ENCODE data around the gene MSANTD1.
"Not testable (repeated sequence)": the region's sequence is repeated elsewhere in the genome, so short reads cannot be mapped to it uniquely, and the experiment has no call there.

MSANTD1 gene

GRCh38 chr4:3287271-3287971 lies 38.5 kb downstream of the MSANTD1 start:
- no peak for DNase-seq (ENCODE audit: low read depth in 2 of 2, low spot score in 1 of 2)

- DNase-seq (ENCODE audit: low read depth in 2 of 2, low spot score in 1 of 2) = no peak
These were observed 39.1 kb downstream of the MSANTD1 start for GRCh38 chr4:3287972-3288570.

GRCh38 chr4:3288571-3289094 lies 39.7 kb downstream of the MSANTD1 start:
- DNase-seq (ENCODE audit: low read depth in 2 of 2, low spot score in 1 of 2) = no peak

GRCh38 chr4:3290476-3290875 lies 41.5 kb downstream of the MSANTD1 start:
- DNase-seq (ENCODE audit: low read depth in 2 of 2, low spot score in 1 of 2) = no peak

DNA sequence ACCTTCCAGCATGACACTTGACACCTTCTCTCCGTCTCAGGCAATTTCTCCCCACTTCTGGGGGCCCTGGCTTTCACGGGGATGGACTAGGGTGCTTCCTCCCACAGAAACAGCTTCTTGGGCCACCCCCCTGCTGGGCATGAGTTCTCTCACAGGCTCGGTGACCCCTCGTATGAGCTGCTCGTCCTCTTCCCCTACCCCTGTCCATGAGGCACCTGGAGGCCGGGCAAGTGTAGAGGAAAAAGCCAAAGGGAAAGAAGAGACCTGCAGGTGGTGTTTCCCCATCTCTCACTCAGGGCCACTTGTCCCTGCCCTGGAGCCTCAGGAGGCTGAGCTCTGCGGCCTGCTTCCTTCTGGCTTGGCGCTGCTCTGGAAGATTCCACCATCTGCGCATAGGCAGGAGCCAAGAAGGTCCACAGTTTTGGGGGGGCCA lies 41.9 kb downstream of the MSANTD1 start:
- no peak for DNase-seq (ENCODE audit: low read depth in 2 of 2, low spot score in 1 of 2)

DNA sequence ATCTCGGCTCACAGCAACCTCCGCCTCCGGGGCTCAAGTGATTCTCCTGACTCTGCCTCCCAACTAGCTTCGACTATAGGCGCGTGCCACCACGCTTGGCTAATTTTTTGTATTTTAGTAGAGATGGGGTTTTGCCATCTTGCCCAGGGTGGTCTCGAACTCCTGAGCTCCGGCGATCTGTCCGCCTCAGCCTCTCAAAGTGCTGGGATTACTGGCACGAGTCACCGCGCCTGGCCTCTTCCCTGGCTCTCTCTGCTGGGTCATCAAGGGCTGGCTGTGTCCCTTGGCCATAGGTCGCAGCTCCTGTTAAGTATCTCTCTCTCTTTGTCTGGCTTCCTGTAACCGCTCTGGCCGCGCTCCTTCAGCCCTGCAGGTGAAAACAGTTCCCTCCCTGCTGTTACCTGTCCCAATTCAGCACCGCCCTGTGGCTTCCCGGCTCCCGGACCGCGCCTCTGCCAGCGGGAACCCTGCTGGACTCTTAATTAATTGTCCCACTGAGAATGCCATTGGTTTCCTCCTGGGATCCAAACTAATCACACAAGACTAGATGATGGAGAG lies 42.5 kb downstream of the MSANTD1 start:
- no peak for DNase-seq (ENCODE audit: low read depth in 2 of 2, low spot score in 1 of 2)

GRCh38 chr4:3291969-3292570 lies 43.1 kb downstream of the MSANTD1 start:
- no peak for DNase-seq (ENCODE audit: low read depth in 2 of 2, low spot score in 1 of 2)

- DNase-seq (ENCODE audit: low read depth in 2 of 2, low spot score in 1 of 2) = peak; percentile 46 to 51
These were observed 43.8 kb downstream of the MSANTD1 start, which contains the start of gene RGS12 for GRCh38 chr4:3292571-3293400. Gene RGS12 (plus strand): TSS chr4:3293021. CDS start chr4:3316171, 23,150 bp downstream.

DNA sequence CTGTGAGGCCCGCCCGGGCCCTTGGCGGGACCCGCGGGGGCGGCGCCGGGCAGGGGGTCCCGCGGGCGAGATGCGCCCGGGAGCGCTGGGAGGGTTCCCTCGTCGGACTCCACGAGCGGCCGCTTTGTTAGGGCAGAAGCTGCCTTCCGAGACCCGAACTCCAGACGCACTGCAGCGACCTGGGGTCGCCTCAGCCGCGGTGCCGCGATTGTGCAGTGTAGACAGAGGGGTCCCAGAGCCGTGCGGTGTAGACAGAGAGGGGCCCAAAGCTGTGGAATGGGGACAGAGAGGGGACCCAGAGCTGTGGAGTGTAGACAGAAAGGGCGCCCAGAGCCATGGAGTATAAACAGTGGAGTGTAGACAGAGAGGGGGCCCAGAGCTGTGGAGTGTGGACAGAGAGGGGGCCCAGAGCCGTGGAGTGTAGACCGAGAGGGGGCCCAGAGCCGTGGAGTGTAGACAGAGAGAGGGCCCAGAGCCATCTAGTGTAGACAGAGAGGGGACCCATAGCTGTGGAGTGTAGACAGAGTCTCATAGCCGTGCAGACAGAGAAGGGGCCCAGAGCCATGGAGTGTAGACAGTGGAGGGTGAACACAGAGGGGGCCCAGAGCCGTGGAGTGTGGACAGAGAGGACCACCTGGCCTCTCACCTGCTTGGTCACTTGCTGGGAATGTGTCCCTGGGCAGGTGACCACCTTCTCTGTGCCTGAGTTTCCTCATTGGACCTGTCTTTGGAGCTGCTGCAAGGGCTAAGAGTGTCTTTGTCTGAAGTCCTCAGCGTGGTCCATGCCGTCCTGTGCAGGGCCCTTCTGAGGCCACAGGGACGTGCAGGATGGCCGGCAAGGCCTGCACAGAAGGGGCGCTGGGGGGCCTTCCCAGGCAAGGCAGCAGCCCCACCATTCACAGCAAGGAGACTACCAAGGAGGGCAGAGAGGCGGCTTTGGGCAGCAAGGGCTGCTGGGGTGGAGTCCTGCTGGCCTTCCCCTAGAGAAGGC lies 44.7 kb downstream of the MSANTD1 start:
- no peak for DNase-seq (ENCODE audit: low read depth in 2 of 2, low spot score in 1 of 2)

- DNase-seq (ENCODE audit: low read depth in 2 of 2, low spot score in 1 of 2) = no peak
These were observed 45.7 kb downstream of the MSANTD1 start for GRCh38 chr4:3294401-3295241.

- no peak for DNase-seq (ENCODE audit: low read depth in 2 of 2, low spot score in 1 of 2)
These were observed 47.1 kb downstream of the MSANTD1 start for GRCh38 chr4:3295837-3296624.

DNA sequence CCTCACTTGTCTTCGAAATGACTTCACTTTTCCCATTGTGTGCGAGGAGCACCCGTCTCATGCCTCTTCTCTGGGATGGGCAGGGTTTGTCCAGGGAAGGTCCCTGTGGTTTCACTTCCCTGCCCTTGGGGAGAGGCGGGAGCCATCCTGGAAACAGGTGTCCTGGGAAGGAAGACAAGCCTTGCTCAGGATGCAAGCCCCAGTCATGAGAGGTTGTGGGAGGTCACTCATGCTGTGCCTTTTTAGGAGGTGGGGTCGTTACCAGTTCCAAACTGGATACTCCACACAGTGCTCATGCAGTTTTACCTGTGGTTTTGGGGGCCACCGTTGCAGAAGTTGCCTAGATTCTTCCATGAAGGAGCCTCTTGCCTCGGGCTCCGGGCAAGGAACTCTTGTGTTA lies 47.7 kb downstream of the MSANTD1 start:
- DNase-seq (ENCODE audit: low read depth in 2 of 2, low spot score in 1 of 2) = no peak

GRCh38 chr4:3297066-3297859 lies 48.3 kb downstream of the MSANTD1 start:
- DNase-seq (ENCODE audit: low read depth in 2 of 2, low spot score in 1 of 2) = no peak

GRCh38 chr4:3299122-3299975 lies 50.4 kb downstream of the MSANTD1 start:
- DNase-seq (ENCODE audit: low read depth in 2 of 2, low spot score in 1 of 2) = no peak

DNA sequence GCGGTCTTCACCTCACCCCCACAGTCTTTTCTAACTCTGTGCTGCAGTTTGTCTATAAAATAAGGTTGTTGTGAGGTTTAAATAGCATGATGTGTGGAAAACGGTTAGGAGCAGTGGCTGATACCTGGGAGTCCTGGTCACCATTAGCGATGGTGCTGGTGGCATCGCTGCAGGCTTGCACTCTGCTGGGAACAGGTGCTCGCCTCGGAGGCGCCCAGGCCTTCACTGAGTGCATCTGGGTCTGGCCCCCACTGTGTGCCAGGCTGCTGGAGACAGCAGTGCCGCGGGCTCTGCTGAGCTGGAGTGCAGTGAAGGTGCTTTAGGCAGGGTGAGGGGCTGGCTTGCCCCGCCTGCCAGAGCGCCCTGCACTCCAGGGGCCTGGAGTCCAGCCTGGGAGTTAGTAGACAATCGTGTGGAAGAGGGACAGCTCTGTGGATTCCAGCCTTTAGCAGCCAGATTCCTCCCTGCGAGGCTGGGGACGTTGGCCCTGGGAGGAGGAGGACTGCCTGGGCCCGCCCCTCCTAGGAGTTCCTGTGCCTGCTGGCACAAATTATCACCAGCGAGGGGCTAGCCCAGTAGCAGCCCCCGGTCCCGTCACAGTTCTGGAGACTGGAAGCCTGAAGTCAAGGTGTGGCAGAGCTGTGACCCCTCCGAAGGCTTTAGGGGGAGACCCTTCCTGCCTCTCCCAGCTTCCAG lies 51.2 kb downstream of the MSANTD1 start:
- no peak for DNase-seq (ENCODE audit: low read depth in 2 of 2, low spot score in 1 of 2)

DNA sequence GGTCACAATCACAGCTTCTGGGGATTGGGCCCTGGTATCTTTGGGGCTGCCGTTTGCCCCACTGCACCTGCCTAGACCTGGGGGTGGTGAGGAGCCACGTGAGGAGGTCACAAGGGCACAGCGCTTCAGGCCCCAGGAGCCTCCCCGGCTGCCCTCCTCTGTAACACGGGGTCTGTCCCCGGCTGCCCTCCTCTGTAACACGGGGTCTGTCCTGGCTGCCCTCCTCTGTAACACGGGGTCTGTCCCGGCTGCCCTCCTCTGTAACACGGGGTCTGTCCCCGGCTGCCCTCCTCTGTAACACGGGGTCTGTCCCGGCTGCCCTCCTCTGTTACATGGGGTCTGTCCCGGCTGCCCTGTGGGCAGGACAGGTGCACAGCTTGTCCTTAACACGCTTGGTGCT lies 51.9 kb downstream of the MSANTD1 start:
- DNase-seq (ENCODE audit: low read depth in 2 of 2, low spot score in 1 of 2) = not testable (repeated sequence)
